Endothelial cell of umbilical vein (primary cell): Measurements from ENCODE around the gene COL5A3. TPM values are rescaled to one million over a fixed set of nuclear protein-coding genes. Genes with fewer than 3 reads are reported as not detected.

Experiments
- BruUV-seq: library from RNA; stranded (reverse); fragments of 400-500 nt; replicated peaks from 2 replicates; lab custom pipeline; 2021; lab: Mats Ljungman, UMichigan
- CTCF ChIA-PET: fragments of 300-600, 350-600 bp; sonication (Branson Sonifier 250); formaldehyde crosslinking; loops from one replicate; lab custom pipeline; 2021; ENCODE audit warnings: antibody characterized with exemption, inconsistent platforms; lab: Charles Lee
- POLR2A ChIA-PET: fragments of 300-600, 350-600 bp; sonication (Branson Sonifier 250); formaldehyde crosslinking; loops from one replicate; lab custom pipeline; 2021; ENCODE audit warnings: antibody characterized with exemption, inconsistent platforms; lab: Charles Lee
- DNase-seq: peaks from one replicate; pipeline ENCODE4 v3.0.0-alpha.2; 2011; ENCODE audit warnings: low read depth, low spot score
- FAIRE-seq: peaks from 2 replicates; lab custom pipeline; 2011; peaks lifted over from hg19 to GRCh38; lab: Jason Lieb, UNC
- H2AFZ ChIP-seq: 2 replicates; pipeline ENCODE4 v1.6.0; 2012; ENCODE audit warnings: low read depth, low read length, control low read depth, inconsistent platforms
- H3K27ac ChIP-seq: 2 replicates; pipeline ENCODE4 v1.5.1; 2011; ENCODE audit warnings: low read depth, mild to moderate bottlenecking, control low read depth, low read length, moderate library complexity; ENCODE audit not compliant: insufficient read depth
- H3K27me3 ChIP-seq, 2 experiments: 2 replicates each; pipeline versions ENCODE4 v1.6.0 to v1.6.1; 2011; ENCODE audit warnings: low read length in 2 of 2, mixed read lengths in 1 of 2; ENCODE audit not compliant: control insufficient read depth in 2 of 2, insufficient read depth in 2 of 2
- H3K36me3 ChIP-seq, 2 experiments: 2 replicates in 1 of 2; 3 replicates in 1 of 2; pipeline ENCODE4 v1.5.1; 2011; ENCODE audit warnings: low read length in 2 of 2, mild to moderate bottlenecking in 1 of 2, moderate library complexity in 1 of 2; ENCODE audit not compliant: control insufficient read depth in 2 of 2, insufficient read depth in 2 of 2; ENCODE audit errors: extremely low read depth in 1 of 2
- H3K4me1 ChIP-seq: 3 replicates; pipeline ENCODE4 v1.5.1; 2011; ENCODE audit warnings: mild to moderate bottlenecking, low read length; ENCODE audit not compliant: control insufficient read depth, insufficient read depth; ENCODE audit errors: extremely low read depth
- H3K4me2 ChIP-seq: 2 replicates; pipeline ENCODE4 v1.6.1; 2011; ENCODE audit warnings: low read length, control low read depth, mixed read lengths; ENCODE audit not compliant: insufficient read depth
- H3K4me3 ChIP-seq, 3 experiments: fragments of 200-600 bp in 1 of 3; sonication (generic), shearing (Covaris generic) in 1 of 3; replicated peaks in 1 of 3; 2 replicates each; pipeline ENCODE4 v1.5.1; 2011 to 2016; ENCODE audit warnings: control low read depth in 3 of 3, low read length in 3 of 3, mild to moderate bottlenecking in 2 of 3, inconsistent platforms in 1 of 3, low read depth in 1 of 3, moderate library complexity in 1 of 3; ENCODE audit not compliant: insufficient read depth in 1 of 3
- H3K79me2 ChIP-seq: 2 replicates; pipeline ENCODE4 v1.6.0; 2012; ENCODE audit warnings: low read length, inconsistent platforms; ENCODE audit not compliant: control insufficient read depth, insufficient read depth
- H3K9ac ChIP-seq: replicated peaks from 2 replicates; pipeline ENCODE3; 2011; ENCODE audit warnings: low read length, control low read depth; ENCODE audit not compliant: insufficient read depth; ENCODE audit errors: extremely low read depth
- H3K9me1 ChIP-seq: replicated peaks from 3 replicates; pipeline ENCODE4 v1.6.0; 2011; ENCODE audit warnings: mild to moderate bottlenecking, low read length; ENCODE audit not compliant: control insufficient read depth, insufficient read depth; ENCODE audit errors: extremely low read depth
- H3K9me3 ChIP-seq: replicated peaks from 2 replicates; pipeline ENCODE4 v1.5.1; 2012; ENCODE audit warnings: low read length, inconsistent platforms; ENCODE audit not compliant: control insufficient read depth, insufficient read depth
- H4K20me1 ChIP-seq: replicated peaks from 2 replicates; pipeline ENCODE3; 2011; ENCODE audit warnings: mild to moderate bottlenecking, low read length; ENCODE audit not compliant: control insufficient read depth, insufficient read depth; ENCODE audit errors: extremely low read depth
- EZH2 ChIP-seq: IDR thresholded peaks from 2 replicates; pipeline ENCODE4 v1.6.1; 2012; ENCODE audit warnings: borderline replicate concordance, low read depth, mild to moderate bottlenecking, moderate library complexity, low read length, inconsistent platforms; ENCODE audit not compliant: severe bottlenecking
- FOS ChIP-seq: IDR thresholded peaks from 2 replicates; pipeline ENCODE4 v1.6.1; 2011; ENCODE audit warnings: mild to moderate bottlenecking, low read length, moderate library complexity, borderline replicate concordance; ENCODE audit not compliant: insufficient read depth
- GATA2 ChIP-seq: IDR thresholded peaks from 2 replicates; pipeline ENCODE4 v1.7.0; 2011; ENCODE audit warnings: low read depth, mild to moderate bottlenecking, moderate library complexity, mixed read lengths, low read length; ENCODE audit not compliant: insufficient read length, insufficient read depth
- JUN ChIP-seq: IDR thresholded peaks from 2 replicates; pipeline ENCODE4 v1.6.1; 2011; ENCODE audit warnings: borderline replicate concordance, low read depth; ENCODE audit not compliant: insufficient read length, insufficient read depth
- MYC ChIP-seq: IDR thresholded peaks from one replicate; pipeline ENCODE4 v1.6.1; 2011; ENCODE audit warnings: mild to moderate bottlenecking, low read depth, low read length
- POLR2A ChIP-seq: IDR thresholded peaks from 2 replicates; pipeline ENCODE4 v1.6.1; 2012; ENCODE audit warnings: low read depth, mild to moderate bottlenecking, control low read depth, low read length
- POLR2AphosphoS5 ChIP-seq: IDR thresholded peaks from 2 replicates; pipeline ENCODE4 v1.6.1; 2012; ENCODE audit warnings: low read depth, mild to moderate bottlenecking, control low read depth, low read length, moderate library complexity; ENCODE audit not compliant: insufficient read depth
- dilution Hi-C: fragments of 300-500 bp; cut with MboI; formaldehyde crosslinking; loops from one replicate; pipeline ENCODE4 v1.15.0; 2019; ENCODE audit warnings: low sequenced_read_pairs; ENCODE audit not compliant: extremely low pct_ligation_motif_present
- intact Hi-C: fragments of 100-400 bp; cut with micrococcal nuclease; formaldehyde crosslinking; loops from one replicate; pipeline ENCODE4 v1.10.0; 2022
- polyA plus RNA-seq, 4 experiments: library from polyadenylated mRNA; depleted of rRNA in 3 of 4; stranded (reverse) in 3 of 4; unstranded in 1 of 4; fragments of >200 nt; gene quantifications; 2 replicates each; pipeline versions ENCODE4 v1.2.1 to v1.2.3, GENCODE V29; 2011 to 2012; ENCODE audit warnings: missing spikeins in 1 of 4
- total RNA-seq: library from RNA; stranded (reverse); gene quantifications from 2 replicates; pipeline ENCODE4 v1.2.3, GENCODE V29; 2021
- TF ChIP-seq, protein P1 (sequence below): IDR thresholded peaks from 2 replicates; pipeline ENCODE4 v1.6.1; 2011; ENCODE audit not compliant: insufficient read depth, insufficient read length
- TF ChIP-seq, protein P2 (sequence below), 2 donors: IDR thresholded peaks; 1 replicate in 1 of 2; 2 replicates in 1 of 2; pipeline ENCODE4 v1.5.1; 2011; ENCODE audit warnings: low read length in 2 of 2, mild to moderate bottlenecking in 2 of 2, moderate library complexity in 2 of 2, control low read depth in 1 of 2, inconsistent platforms in 1 of 2, low read depth in 1 of 2; ENCODE audit not compliant: insufficient read depth in 1 of 2; ENCODE audit errors: extremely low read depth in 1 of 2

Gene COL5A3
- total and polyA plus RNA-seq, 2 donors (not counting 3 experiments of a cell fraction or from before 2014, with no cell fraction given), result not detected

- DNase-seq, result no peak
- ChIA-PET POLR2A (no interaction called here), CTCF (interaction anchor here (0.6 to 1.9 kb wide), 5 partner anchors 7 to 851 kb away, joined by 3 to 18 read pairs (median 5); no protein-coding TSS in a partner anchor)
- FAIRE-seq, result no peak
- intact Hi-C loops (no loop called here), dilution Hi-C loops (no loop called here)
- Histone ChIP-seq H3K4me3 (no peak overlapping the region), H3K27ac (no peak overlapping the region), H3K27me3 (peaks cover 2 to 3% of the 10 kb centered on the region in 2 experiments), H3K79me2 (no peaks in the 10 kb centered on the region), H3K9me3 (no peaks in the 10 kb centered on the region), H3K9ac (no peak overlapping the region), H3K4me2 (no peak overlapping the region), H3K9me1 (no peaks in the 10 kb centered on the region), H3K4me1 (peaks cover 4% of the 10 kb centered on the region), H4K20me1 (no peaks in the 10 kb centered on the region), H3K36me3 (no peaks in the 10 kb centered on the region), H2AFZ (no peak overlapping the region)
- no TSS peak for BruUV-seq
- TF ChIP-seq POLR2AphosphoS5 (no peak), FOS (no peak), GATA2 (no peak), EZH2 (no peak), MYC (no peak), JUN (no peak), POLR2A (no peak)
- TF ChIP-seq, protein P1, sequence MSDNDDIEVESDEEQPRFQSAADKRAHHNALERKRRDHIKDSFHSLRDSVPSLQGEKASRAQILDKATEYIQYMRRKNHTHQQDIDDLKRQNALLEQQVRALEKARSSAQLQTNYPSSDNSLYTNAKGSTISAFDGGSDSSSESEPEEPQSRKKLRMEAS, result no peak
- TF ChIP-seq, protein P2, sequence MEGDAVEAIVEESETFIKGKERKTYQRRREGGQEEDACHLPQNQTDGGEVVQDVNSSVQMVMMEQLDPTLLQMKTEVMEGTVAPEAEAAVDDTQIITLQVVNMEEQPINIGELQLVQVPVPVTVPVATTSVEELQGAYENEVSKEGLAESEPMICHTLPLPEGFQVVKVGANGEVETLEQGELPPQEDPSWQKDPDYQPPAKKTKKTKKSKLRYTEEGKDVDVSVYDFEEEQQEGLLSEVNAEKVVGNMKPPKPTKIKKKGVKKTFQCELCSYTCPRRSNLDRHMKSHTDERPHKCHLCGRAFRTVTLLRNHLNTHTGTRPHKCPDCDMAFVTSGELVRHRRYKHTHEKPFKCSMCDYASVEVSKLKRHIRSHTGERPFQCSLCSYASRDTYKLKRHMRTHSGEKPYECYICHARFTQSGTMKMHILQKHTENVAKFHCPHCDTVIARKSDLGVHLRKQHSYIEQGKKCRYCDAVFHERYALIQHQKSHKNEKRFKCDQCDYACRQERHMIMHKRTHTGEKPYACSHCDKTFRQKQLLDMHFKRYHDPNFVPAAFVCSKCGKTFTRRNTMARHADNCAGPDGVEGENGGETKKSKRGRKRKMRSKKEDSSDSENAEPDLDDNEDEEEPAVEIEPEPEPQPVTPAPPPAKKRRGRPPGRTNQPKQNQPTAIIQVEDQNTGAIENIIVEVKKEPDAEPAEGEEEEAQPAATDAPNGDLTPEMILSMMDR (IDR thresholded peaks at IDR 0.05; ENCODE audit: extremely low read depth in 1 of 2, insufficient read depth in 1 of 2, low read depth in 1 of 2, low read length in 2 of 2), result no peak
These were observed 2.7 kb downstream of the COL5A3 start for GRCh38 chr19:10007371-10008183.
